ENCODE data around the gene TMOD3.
A peak's percentile ranks its signal among the peaks of the same experiment; 100 is the strongest.
"Not testable (repeated sequence)": the region's sequence is repeated elsewhere in the genome, so short reads cannot be mapped to it uniquely, and the experiment has no call there.

Gene TMOD3

DNA sequence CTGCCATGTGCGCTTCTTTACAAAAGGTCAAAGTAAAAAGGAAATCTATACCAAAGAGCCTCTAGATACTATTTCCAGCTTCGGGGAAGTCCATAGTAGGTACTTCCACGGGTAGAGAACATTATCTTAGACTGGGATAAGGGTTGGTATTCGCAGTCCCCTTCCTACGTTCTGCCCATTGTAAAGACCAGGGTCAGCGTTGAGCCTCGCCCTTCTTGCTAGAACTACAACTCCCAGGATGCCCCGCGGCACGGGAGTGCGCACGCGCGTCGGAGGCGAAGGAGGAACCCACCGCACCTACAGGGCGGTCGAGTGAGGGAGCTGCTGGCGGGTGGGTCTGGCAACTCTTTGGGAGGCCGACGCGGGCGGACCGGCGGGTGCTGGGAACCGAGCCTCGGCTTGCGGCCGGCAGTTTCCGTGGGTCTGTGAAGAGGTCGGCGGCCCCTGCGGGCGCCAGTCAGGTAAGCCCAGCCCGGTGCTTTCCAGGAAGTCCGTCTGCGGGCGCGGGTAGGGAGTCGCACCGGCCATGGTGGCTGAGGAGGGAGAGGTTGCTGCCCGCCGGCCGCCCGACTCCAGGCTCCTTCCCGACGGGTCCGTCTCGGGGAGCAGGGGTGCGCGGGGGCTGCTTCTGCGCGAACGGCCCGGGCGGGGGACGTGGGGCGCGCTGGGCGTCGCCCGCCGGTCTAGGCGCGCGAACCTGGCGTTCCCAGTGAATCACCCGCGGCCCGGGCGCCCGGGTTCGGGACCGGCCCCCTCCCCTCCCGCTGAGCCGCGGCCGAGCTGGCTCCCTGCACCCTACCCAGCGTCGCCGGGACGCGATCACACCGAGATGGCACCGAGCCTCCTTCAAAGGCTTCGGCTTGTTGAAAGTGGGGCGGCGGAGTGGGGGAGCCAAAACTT, at the start of gene TMOD3:
TSS of gene TMOD3 (plus strand) at position 278 of the 900 bp plus-strand sequence. CDS start 33,232 bp downstream, outside the sequence.
- H3K4me1 ChIP-seq (ENCODE audit: control insufficient read depth, insufficient read depth, low read length), result 0 out of 2 replicates have a peak, but pooled peaks cover under 1% of the 10 kb centered on the region
- no CpG with 5 or more reads among the region's 89 CpGs for WGBS (ENCODE audit: insufficient coverage, insufficient read length)

DNA sequence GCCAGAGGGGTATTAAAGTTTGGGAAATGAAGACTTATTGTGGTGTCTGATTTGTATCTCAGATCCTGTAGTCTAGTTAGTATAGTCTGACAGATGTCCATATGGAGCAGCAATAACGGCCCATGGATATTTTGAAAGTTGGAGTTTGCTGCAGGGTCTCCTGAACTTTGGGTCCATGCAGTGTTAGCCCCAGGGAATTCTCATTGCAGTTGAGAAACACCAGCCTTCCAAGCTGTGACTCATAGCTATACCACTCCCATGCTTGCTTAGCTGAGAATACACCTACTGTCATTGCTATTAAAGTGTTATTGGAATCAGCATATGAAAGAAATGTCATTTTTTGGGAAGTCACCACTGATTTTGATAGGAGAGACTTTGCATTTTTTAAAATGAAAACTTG, 48.8 kb upstream of the TMOD3 start:
- WGBS (ENCODE audit: insufficient coverage, insufficient read length), result no CpG with 5 or more reads among the region's 1 CpG
- Histone ChIP-seq H3K27me3 (ENCODE audit: control insufficient read depth, insufficient read depth, low read length) (no peaks in the 10 kb centered on the region), H3K4me3 (ENCODE audit: low read length) (no peak overlapping the region), H3K27ac (ENCODE audit: low read length) (no peak overlapping the region), H3K4me1 (ENCODE audit: control insufficient read depth, insufficient read depth, low read length) (no peaks in the 10 kb centered on the region), H3K36me3 (ENCODE audit: control insufficient read depth, insufficient read depth, low read length) (no peaks in the 10 kb centered on the region), H3K9me3 (ENCODE audit: control insufficient read depth, insufficient read depth, low read length) (no peaks in the 10 kb centered on the region)
- DNase-seq (ENCODE audit: low read depth, low spot score), result no peak

More for the DNA sequence above, at the start of gene TMOD3:
- Histone ChIP-seq H3K27ac (ENCODE audit: low read length) (no peak within 1 kb of the TSS), H3K9me3 (ENCODE audit: control insufficient read depth, insufficient read depth, low read length) (no peaks in the 10 kb centered on the region), H3K27me3 (ENCODE audit: control insufficient read depth, insufficient read depth, low read length) (no peaks in the 10 kb centered on the region), H3K36me3 (ENCODE audit: control insufficient read depth, insufficient read depth, low read length) (no peaks in the 10 kb centered on the region), H3K4me3 (ENCODE audit: low read length) (peak within 1 kb of the TSS; percentile 80)
- DNase-seq (ENCODE audit: low read depth, low spot score), result peak; percentile 78

DNA sequence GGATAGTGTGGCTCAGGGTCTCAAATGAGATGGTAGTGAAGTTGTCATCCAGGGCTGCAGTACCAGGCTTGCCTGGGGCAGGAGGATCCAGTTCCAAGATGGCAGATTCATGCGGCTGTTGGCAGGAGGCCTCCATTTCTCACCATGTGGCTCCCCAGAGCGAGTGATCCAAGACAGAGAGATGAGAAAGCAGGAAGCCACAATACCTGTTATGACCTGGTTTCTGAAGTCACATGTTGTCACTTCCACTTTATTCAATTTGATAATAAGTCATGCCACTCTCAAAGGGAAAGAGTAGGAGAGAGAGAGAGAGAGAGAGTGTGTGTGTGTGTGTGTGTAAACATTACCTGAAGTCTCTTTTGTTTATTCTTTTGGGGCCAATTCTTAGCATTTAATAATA, 47.9 kb upstream of the TMOD3 start:
- no peak overlapping the region for H3K27ac ChIP-seq (ENCODE audit: low read length)
- H3K36me3 ChIP-seq (ENCODE audit: control insufficient read depth, insufficient read depth, low read length), result no peaks in the 10 kb centered on the region
- DNase-seq (ENCODE audit: low read depth, low spot score), result no peak
- H3K4me1 ChIP-seq (ENCODE audit: control insufficient read depth, insufficient read depth, low read length), result no peaks in the 10 kb centered on the region
- WGBS (ENCODE audit: insufficient coverage, insufficient read length), result no CpG with 5 or more reads among the region's 2 CpGs
- no peaks in the 10 kb centered on the region for H3K9me3 ChIP-seq (ENCODE audit: control insufficient read depth, insufficient read depth, low read length)
- no peaks in the 10 kb centered on the region for H3K27me3 ChIP-seq (ENCODE audit: control insufficient read depth, insufficient read depth, low read length)
- no peak overlapping the region for H3K4me3 ChIP-seq (ENCODE audit: low read length)

- no peak overlapping the region for H3K4me3 ChIP-seq (ENCODE audit: low read length)
- WGBS (ENCODE audit: insufficient coverage, insufficient read length), result no CpG with 5 or more reads among the region's 7 CpGs
- H3K27ac ChIP-seq (ENCODE audit: low read length), result no peak overlapping the region
- no peaks in the 10 kb centered on the region for H3K9me3 ChIP-seq (ENCODE audit: control insufficient read depth, insufficient read depth, low read length)
- H3K27me3 ChIP-seq (ENCODE audit: control insufficient read depth, insufficient read depth, low read length), result no peaks in the 10 kb centered on the region
- no peak for DNase-seq (ENCODE audit: low read depth, low spot score)
- H3K4me1 ChIP-seq (ENCODE audit: control insufficient read depth, insufficient read depth, low read length), result peaks cover 3% of the 10 kb centered on the region; the same call in 1 of the 2 replicates
- no peaks in the 10 kb centered on the region for H3K36me3 ChIP-seq (ENCODE audit: control insufficient read depth, insufficient read depth, low read length)
Observed at GRCh38 chr15:51782357-51782896, 47.0 kb upstream of the TMOD3 start.

- Histone ChIP-seq H3K9me3 (ENCODE audit: control insufficient read depth, insufficient read depth, low read length) (no peaks in the 10 kb centered on the region), H3K4me1 (ENCODE audit: control insufficient read depth, insufficient read depth, low read length) (peaks cover 3% of the 10 kb centered on the region; the same call in 1 of the 2 replicates)
- no CpG with 5 or more reads among the region's 3 CpGs for WGBS (ENCODE audit: insufficient coverage, insufficient read length)
Observed at GRCh38 chr15:51783967-51784366, 45.5 kb upstream of the TMOD3 start.

DNA sequence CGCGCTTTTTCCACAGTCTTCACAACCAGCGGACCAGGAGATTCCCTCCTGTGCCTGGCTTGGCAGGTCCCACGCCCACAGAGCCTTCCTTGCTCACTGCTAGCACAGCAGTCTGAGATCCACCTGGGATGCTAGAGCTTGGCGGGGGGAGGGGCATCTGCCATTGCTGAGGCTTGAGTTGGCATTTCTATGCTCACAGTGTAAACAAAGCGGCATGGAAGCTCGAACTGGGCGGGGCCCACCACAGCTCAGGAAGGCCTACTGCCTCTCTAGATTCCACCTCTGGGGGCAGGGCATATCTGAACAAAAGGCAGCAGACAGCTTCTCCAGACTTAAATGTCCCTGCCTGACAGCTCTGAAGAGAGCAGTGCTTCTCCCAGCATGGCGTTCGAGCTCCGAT, 42.3 kb upstream of the TMOD3 start:
- H3K4me3 ChIP-seq (ENCODE audit: low read length); H3K4me1 ChIP-seq (ENCODE audit: control insufficient read depth, insufficient read depth, low read length); H3K36me3 ChIP-seq (ENCODE audit: control insufficient read depth, insufficient read depth, low read length); H3K27me3 ChIP-seq (ENCODE audit: control insufficient read depth, insufficient read depth, low read length); H3K27ac ChIP-seq (ENCODE audit: low read length); H3K9me3 ChIP-seq (ENCODE audit: control insufficient read depth, insufficient read depth, low read length): not testable (repeated sequence)
- peak; percentile 13 for DNase-seq (ENCODE audit: low read depth, low spot score)
- no CpG with 5 or more reads among the region's 11 CpGs for WGBS (ENCODE audit: insufficient coverage, insufficient read length)

More at GRCh38 chr15:51783967-51784366, 45.5 kb upstream of the TMOD3 start:
- no peak overlapping the region for H3K4me3 ChIP-seq (ENCODE audit: low read length)
- DNase-seq (ENCODE audit: low read depth, low spot score), result no peak
- no peaks in the 10 kb centered on the region for H3K27me3 ChIP-seq (ENCODE audit: control insufficient read depth, insufficient read depth, low read length)
- H3K36me3 ChIP-seq (ENCODE audit: control insufficient read depth, insufficient read depth, low read length), result no peaks in the 10 kb centered on the region
- H3K27ac ChIP-seq (ENCODE audit: low read length), result no peak overlapping the region

GRCh38 chr15:51792474-51792873, 37.0 kb upstream of the TMOD3 start:
- not testable (repeated sequence) for H3K27ac ChIP-seq (ENCODE audit: low read length); H3K9me3 ChIP-seq (ENCODE audit: control insufficient read depth, insufficient read depth, low read length); H3K4me3 ChIP-seq (ENCODE audit: low read length); DNase-seq (ENCODE audit: low read depth, low spot score); H3K36me3 ChIP-seq (ENCODE audit: control insufficient read depth, insufficient read depth, low read length); H3K27me3 ChIP-seq (ENCODE audit: control insufficient read depth, insufficient read depth, low read length); H3K4me1 ChIP-seq (ENCODE audit: control insufficient read depth, insufficient read depth, low read length)
- no CpG with 5 or more reads among the region's 4 CpGs for WGBS (ENCODE audit: insufficient coverage, insufficient read length)

DNA sequence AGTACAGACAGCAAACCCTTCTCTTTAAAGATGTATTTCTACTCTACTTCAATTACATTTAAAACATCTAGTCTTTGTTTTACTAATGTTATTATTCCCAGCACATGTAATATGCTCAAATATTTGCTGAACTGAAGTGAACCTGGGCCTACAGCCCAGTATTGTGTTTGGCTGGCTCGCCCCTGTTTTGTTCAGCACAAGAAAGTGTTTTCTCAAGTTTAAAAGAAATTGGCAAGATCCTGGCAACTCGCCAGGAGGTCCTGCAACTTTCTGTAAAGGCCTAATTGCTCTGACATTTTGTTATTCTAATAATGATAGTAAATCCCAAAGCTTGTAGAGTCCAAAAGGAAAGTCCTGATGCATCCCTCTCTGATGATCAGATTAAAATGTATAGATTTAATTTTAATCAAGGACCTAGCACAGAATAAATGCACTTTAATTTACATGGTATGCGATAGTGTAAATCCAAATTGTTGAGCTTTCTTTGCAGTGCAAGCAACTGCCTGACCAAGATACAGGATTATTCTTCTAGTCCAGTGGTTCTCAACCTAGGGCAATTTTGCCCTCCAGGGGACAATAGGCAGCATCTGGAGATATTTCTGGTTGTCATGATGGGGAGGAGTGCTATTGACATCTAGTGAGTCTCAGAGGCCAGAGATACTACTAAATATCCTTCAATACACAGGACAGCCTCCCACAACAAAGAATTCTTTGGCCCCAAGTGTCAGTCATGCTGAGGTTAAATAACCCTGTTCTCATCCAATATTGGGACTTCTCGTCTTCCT, 35.7 kb upstream of the TMOD3 start:
- H3K9me3 ChIP-seq (ENCODE audit: control insufficient read depth, insufficient read depth, low read length), result no peaks in the 10 kb centered on the region
- no peaks in the 10 kb centered on the region for H3K27me3 ChIP-seq (ENCODE audit: control insufficient read depth, insufficient read depth, low read length)
- H3K36me3 ChIP-seq (ENCODE audit: control insufficient read depth, insufficient read depth, low read length), result no peaks in the 10 kb centered on the region
- no peak overlapping the region for H3K27ac ChIP-seq (ENCODE audit: low read length)
- H3K4me1 ChIP-seq (ENCODE audit: control insufficient read depth, insufficient read depth, low read length), result no peaks in the 10 kb centered on the region
- no CpG with 5 or more reads among the region's 4 CpGs for WGBS (ENCODE audit: insufficient coverage, insufficient read length)
- DNase-seq (ENCODE audit: low read depth, low spot score), result no peak
- H3K4me3 ChIP-seq (ENCODE audit: low read length), result no peak overlapping the region

GRCh38 chr15:51796847-51797401, 32.5 kb upstream of the TMOD3 start:
- H3K27ac ChIP-seq (ENCODE audit: low read length), result no peak overlapping the region
- H3K36me3 ChIP-seq (ENCODE audit: control insufficient read depth, insufficient read depth, low read length), result no peaks in the 10 kb centered on the region
- no CpG with 5 or more reads among the region's 10 CpGs for WGBS (ENCODE audit: insufficient coverage, insufficient read length)
- H3K9me3 ChIP-seq (ENCODE audit: control insufficient read depth, insufficient read depth, low read length), result no peaks in the 10 kb centered on the region
- no peaks in the 10 kb centered on the region for H3K4me1 ChIP-seq (ENCODE audit: control insufficient read depth, insufficient read depth, low read length)
- no peak overlapping the region for H3K4me3 ChIP-seq (ENCODE audit: low read length)
- H3K27me3 ChIP-seq (ENCODE audit: control insufficient read depth, insufficient read depth, low read length), result no peaks in the 10 kb centered on the region
- DNase-seq (ENCODE audit: low read depth, low spot score), result no peak

- Histone ChIP-seq H3K9me3 (ENCODE audit: control insufficient read depth, insufficient read depth, low read length) (no peaks in the 10 kb centered on the region), H3K27ac (ENCODE audit: low read length) (no peak overlapping the region), H3K27me3 (ENCODE audit: control insufficient read depth, insufficient read depth, low read length) (no peaks in the 10 kb centered on the region), H3K4me1 (ENCODE audit: control insufficient read depth, insufficient read depth, low read length) (no peaks in the 10 kb centered on the region), H3K36me3 (ENCODE audit: control insufficient read depth, insufficient read depth, low read length) (no peaks in the 10 kb centered on the region), H3K4me3 (ENCODE audit: low read length) (no peak overlapping the region)
- no CpG with 5 or more reads among the region's 1 CpG for WGBS (ENCODE audit: insufficient coverage, insufficient read length)
- no peak for DNase-seq (ENCODE audit: low read depth, low spot score)
Observed at GRCh38 chr15:51798281-51798680, 31.2 kb upstream of the TMOD3 start.
